ENCODE results near the gene RNU2-63P. TPM values are rescaled to one million over a fixed set of nuclear protein-coding genes. Genes with fewer than 3 reads are reported as not detected.

RNU2-63P gene
- total and polyA plus RNA-seq, 2 of the 8 experiments (the other 6 are each of a cell fraction or from before 2014, with no cell fraction given), result 6.6 TPM; not detected in 1

DNA sequence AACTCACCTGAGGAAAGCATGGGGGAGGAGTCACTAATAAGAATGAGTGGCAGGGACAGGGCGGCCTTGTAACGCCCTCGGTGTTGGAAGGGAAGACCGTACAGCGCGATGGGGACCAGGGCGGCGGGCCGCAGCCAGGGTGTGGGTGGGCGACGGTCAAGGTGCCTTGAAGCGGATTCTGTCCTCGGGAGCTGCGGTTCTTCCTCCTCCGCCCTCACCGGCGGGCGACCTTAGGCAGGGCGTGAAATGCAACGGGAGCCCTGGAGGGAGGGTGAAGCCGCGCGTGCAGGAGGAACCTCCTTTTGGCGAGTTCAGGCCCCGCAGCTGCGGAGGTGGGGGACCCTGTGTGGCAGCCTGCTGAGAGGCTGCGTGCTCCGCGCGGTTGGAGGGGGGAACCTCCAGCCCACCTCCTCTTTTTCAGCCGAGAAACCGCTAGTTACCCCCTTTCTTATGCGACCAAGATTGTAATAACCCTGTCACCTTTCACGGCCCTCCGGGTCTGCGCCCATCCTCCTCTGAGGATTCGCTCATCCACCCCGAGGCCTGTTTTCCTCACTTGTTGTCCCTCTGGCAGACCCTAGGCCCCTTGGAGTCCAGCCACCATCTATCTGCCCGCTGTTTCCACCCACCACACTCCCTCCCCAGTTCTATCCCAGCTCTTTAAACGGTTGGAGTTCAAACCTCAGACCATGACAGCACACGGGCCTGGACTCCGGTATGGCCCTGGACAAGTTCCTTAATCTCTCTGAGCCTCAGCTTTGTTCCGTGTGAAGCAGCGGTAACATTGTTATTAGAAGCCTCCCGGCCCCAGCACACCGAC is 823 bp upstream of the RNU2-63P start (continued):
- TF ChIP-seq, protein P1, sequence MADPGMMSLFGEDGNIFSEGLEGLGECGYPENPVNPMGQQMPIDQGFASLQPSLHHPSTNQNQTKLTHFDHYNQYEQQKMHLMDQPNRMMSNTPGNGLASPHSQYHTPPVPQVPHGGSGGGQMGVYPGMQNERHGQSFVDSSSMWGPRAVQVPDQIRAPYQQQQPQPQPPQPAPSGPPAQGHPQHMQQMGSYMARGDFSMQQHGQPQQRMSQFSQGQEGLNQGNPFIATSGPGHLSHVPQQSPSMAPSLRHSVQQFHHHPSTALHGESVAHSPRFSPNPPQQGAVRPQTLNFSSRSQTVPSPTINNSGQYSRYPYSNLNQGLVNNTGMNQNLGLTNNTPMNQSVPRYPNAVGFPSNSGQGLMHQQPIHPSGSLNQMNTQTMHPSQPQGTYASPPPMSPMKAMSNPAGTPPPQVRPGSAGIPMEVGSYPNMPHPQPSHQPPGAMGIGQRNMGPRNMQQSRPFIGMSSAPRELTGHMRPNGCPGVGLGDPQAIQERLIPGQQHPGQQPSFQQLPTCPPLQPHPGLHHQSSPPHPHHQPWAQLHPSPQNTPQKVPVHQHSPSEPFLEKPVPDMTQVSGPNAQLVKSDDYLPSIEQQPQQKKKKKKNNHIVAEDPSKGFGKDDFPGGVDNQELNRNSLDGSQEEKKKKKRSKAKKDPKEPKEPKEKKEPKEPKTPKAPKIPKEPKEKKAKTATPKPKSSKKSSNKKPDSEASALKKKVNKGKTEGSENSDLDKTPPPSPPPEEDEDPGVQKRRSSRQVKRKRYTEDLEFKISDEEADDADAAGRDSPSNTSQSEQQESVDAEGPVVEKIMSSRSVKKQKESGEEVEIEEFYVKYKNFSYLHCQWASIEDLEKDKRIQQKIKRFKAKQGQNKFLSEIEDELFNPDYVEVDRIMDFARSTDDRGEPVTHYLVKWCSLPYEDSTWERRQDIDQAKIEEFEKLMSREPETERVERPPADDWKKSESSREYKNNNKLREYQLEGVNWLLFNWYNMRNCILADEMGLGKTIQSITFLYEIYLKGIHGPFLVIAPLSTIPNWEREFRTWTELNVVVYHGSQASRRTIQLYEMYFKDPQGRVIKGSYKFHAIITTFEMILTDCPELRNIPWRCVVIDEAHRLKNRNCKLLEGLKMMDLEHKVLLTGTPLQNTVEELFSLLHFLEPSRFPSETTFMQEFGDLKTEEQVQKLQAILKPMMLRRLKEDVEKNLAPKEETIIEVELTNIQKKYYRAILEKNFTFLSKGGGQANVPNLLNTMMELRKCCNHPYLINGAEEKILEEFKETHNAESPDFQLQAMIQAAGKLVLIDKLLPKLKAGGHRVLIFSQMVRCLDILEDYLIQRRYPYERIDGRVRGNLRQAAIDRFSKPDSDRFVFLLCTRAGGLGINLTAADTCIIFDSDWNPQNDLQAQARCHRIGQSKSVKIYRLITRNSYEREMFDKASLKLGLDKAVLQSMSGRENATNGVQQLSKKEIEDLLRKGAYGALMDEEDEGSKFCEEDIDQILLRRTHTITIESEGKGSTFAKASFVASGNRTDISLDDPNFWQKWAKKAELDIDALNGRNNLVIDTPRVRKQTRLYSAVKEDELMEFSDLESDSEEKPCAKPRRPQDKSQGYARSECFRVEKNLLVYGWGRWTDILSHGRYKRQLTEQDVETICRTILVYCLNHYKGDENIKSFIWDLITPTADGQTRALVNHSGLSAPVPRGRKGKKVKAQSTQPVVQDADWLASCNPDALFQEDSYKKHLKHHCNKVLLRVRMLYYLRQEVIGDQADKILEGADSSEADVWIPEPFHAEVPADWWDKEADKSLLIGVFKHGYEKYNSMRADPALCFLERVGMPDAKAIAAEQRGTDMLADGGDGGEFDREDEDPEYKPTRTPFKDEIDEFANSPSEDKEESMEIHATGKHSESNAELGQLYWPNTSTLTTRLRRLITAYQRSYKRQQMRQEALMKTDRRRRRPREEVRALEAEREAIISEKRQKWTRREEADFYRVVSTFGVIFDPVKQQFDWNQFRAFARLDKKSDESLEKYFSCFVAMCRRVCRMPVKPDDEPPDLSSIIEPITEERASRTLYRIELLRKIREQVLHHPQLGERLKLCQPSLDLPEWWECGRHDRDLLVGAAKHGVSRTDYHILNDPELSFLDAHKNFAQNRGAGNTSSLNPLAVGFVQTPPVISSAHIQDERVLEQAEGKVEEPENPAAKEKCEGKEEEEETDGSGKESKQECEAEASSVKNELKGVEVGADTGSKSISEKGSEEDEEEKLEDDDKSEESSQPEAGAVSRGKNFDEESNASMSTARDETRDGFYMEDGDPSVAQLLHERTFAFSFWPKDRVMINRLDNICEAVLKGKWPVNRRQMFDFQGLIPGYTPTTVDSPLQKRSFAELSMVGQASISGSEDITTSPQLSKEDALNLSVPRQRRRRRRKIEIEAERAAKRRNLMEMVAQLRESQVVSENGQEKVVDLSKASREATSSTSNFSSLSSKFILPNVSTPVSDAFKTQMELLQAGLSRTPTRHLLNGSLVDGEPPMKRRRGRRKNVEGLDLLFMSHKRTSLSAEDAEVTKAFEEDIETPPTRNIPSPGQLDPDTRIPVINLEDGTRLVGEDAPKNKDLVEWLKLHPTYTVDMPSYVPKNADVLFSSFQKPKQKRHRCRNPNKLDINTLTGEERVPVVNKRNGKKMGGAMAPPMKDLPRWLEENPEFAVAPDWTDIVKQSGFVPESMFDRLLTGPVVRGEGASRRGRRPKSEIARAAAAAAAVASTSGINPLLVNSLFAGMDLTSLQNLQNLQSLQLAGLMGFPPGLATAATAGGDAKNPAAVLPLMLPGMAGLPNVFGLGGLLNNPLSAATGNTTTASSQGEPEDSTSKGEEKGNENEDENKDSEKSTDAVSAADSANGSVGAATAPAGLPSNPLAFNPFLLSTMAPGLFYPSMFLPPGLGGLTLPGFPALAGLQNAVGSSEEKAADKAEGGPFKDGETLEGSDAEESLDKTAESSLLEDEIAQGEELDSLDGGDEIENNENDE (IDR thresholded peaks at IDR 0.05; ENCODE audit: insufficient replicate concordance, low read length), result no peak
- TF ChIP-seq FOSL1 (IDR thresholded peaks at IDR 0.05; ENCODE audit: insufficient read depth, low read depth, low read length) (no peak), YY1 (IDR thresholded peaks at IDR 0.05; ENCODE audit: low read depth, low read length) (no peak), CHD2 (IDR thresholded peaks at IDR 0.05; ENCODE audit: low read length) (no peak), CTBP2 (IDR thresholded peaks at IDR 0.05; ENCODE audit: borderline replicate concordance, insufficient read depth, insufficient read length, low read length) (no peak), SIN3A (conservative IDR thresholded peaks at IDR 0.05 in 1 of 2, IDR thresholded peaks at IDR 0.05 in 1 of 2; ENCODE audit: low read depth in 1 of 2, low read length in 2 of 2) (no peak), HDAC6 (IDR thresholded peaks at IDR 0.05; ENCODE audit: low read depth, low read length) (no peak), EGR1 (IDR thresholded peaks at IDR 0.05; ENCODE audit: borderline replicate concordance, low read depth, low read length) (no peak), JUND (IDR thresholded peaks at IDR 0.05; ENCODE audit: low read length) (no peak), SP1 (IDR thresholded peaks at IDR 0.05; ENCODE audit: low read depth, low read length) (no peak), SIRT6 (IDR thresholded peaks at IDR 0.05; ENCODE audit: low read length) (no peak)

Measured in H1 (cell line).